HG03066 (cell line): ENCODE measurements around the gene WRNIP1.
A peak's percentile ranks its signal among the peaks of the same experiment; 100 is the strongest.

Experiments
- ATAC-seq: cut with Tn5 transposase; IDR thresholded peaks from one replicate; pipeline ENCODE4 v1.9.1; 2021; ENCODE audit warnings: low read depth; ENCODE audit not compliant: unreplicated experiment

Gene WRNIP1

DNA sequence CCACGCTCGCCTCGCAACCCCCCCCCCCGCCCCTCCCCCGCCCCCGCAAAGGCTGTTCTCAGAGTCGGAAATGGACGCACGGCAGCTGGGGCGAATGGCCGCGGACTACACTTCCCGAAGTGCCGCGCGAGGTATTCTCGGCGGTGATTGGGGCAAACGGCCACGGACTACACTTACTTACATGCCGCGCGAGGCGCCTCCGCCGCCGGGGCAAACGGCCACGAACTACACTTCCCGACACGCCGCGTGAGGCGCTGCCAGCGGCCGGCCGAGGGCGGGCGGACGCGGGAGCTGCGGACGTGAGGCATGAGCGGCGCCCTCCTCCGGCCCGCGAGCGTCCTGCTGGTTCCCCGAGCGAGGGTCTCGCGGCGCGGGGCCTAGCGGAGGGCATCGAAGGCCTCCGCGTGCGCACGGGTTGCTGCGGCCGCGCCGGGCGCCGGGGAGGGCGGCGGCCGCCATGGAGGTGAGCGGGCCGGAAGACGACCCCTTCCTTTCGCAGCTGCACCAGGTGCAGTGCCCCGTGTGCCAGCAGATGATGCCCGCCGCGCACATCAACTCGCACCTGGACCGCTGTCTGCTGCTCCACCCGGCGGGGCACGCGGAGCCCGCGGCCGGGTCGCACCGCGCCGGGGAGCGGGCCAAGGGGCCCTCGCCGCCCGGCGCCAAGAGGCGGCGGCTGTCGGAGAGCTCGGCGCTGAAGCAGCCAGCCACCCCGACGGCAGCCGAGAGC lies at the start of gene WRNIP1:
Gene WRNIP1 (plus strand): TSS at position 228 of the 730 bp plus-strand sequence. CDS start 230 bp downstream, at position 458.
- peak; percentile 87 for ATAC-seq

DNA sequence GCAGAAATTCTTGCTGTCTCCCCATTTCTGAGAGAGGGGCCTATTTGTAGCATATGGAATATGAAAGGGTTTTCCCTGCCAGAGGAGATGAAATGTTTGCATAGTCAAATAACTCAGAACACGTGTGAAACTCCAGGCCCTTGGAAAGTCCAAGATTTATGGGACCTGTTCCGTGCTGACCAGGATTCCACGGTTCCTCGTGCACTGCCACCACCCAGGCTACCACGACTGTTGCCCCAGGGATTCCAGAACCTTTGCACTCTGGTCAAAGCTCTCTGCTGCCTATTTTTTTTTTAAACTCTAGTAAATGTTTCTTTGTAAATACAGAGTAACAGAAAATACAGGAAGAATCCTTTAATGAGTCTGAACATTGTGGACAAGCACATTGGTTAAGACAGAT lies 49.5 kb upstream of the WRNIP1 start:
- no peak for ATAC-seq

GRCh38 chr6:2716936-2717700 lies 48.1 kb upstream of the WRNIP1 start:
- no peak for ATAC-seq

DNA sequence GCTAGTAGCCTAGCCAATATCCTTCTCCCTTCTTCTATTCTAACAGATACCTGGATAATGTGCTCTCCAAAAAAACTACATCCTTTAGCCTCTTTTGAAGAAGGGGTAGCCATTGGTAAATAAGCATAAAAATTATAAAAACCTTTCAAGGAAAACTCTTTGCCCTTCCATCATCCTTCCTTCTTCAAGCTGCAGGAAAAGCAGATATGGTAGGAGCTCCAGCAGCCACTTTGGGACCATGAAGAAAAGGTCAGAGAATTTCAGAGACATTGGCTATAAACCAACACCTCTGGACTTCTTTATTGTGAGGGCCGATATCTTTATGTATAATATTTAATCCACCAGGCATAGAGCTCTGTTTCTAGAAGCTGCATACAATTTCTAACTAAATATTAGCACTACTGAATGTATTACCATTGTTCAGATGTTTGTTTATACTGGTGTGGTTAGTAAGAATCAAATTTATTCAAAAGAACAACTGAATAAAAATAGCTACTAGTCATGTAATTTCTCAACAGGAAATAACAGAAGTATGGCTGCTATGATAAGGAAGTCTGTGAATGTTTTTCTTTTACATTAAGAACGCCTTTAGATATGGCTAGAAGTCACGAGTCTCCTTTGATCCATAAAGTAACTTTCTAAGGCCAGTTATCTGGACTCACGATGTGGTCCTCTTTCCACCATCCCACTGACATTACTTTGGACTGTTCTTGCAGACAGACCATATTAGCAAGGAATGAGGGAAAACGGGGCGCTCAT lies 46.7 kb upstream of the WRNIP1 start:
- ATAC-seq, result no peak

DNA sequence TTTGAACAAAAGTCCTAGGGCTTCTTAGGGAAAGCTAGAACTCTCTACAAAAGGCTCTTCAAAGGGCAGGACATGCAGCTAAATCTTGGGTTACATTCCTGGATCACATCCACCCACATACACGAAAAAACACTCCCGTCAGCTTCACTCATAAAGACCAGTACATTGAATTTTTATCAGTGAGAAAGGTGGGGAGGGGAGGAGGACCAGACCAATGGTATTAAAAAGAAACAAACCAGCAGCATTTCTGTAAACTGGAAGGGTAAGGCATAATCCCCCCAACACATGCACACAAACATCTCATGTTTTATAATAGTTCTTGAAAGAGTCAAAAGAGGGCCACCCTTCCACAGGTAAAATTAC lies 46.1 kb upstream of the WRNIP1 start:
- no peak for ATAC-seq

GRCh38 chr6:2721219-2721618 lies 44.0 kb upstream of the WRNIP1 start:
- ATAC-seq, result no peak

GRCh38 chr6:2725364-2725988 lies 39.7 kb upstream of the WRNIP1 start:
- ATAC-seq, result no peak

- peak; percentile 60 for ATAC-seq
Measured at GRCh38 chr6:2725999-2726567, 39.1 kb upstream of the WRNIP1 start.

DNA sequence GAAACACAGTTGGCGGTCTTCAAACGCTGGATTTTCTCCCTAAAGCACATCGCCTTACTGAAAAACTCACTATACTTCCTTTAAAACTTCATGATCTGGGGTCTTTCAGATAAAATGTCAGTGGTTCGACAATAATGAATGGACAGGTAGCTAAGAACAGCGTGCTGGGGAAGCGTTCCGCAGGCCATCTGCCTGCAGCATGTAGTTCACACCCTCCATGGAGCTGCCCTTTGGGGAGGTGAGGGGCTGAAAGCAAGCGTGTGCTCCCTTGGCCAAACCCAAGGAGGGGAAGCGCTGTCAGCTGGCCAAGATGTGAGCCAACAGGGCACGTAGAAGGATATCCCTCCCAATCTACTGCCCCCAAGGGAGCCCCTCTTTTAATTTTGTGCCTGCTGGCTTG lies 35.3 kb upstream of the WRNIP1 start:
- ATAC-seq, result no peak

DNA sequence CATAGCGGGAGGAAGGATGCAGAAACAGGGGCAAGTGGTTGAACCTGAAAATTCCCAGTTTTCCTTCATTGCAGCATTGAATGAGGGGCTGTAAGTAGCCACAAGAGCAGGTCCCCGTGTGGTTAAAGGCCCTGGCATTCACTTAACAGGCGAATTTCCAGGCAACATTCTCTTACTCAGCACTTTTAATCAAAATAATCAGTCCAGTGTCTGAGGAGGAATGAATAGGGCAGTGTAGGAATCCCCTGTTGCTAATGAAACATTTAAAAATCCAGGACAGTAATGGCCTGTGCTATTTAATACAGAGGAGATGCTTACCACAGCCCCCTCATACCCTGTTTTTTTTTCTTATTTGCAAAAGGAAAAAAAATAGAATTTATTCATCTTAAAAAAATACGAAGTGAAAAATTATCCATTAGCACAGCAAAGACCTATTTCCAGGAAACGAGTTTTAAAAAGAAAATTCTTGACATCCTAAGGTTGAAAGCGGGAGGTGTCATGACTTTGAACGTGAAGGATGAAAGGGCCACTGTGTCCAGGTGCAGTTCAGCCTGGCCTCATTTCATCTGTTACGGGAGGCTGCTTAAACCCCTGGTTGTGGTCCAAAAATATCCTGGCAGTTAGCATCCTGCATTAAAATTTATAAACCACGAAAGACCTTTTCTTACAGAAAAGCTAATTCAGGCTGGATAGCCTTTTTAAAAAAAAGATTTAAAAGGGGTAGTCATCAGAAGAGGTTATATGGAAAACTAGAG lies 34.7 kb upstream of the WRNIP1 start:
- no peak for ATAC-seq

GRCh38 chr6:2731281-2731909 lies 33.8 kb upstream of the WRNIP1 start:
- no peak for ATAC-seq

GRCh38 chr6:2732503-2733089 lies 32.6 kb upstream of the WRNIP1 start:
- no peak for ATAC-seq

- peak; percentile 87 for ATAC-seq
Measured at GRCh38 chr6:2733324-2733723, 31.9 kb upstream of the WRNIP1 start.

DNA sequence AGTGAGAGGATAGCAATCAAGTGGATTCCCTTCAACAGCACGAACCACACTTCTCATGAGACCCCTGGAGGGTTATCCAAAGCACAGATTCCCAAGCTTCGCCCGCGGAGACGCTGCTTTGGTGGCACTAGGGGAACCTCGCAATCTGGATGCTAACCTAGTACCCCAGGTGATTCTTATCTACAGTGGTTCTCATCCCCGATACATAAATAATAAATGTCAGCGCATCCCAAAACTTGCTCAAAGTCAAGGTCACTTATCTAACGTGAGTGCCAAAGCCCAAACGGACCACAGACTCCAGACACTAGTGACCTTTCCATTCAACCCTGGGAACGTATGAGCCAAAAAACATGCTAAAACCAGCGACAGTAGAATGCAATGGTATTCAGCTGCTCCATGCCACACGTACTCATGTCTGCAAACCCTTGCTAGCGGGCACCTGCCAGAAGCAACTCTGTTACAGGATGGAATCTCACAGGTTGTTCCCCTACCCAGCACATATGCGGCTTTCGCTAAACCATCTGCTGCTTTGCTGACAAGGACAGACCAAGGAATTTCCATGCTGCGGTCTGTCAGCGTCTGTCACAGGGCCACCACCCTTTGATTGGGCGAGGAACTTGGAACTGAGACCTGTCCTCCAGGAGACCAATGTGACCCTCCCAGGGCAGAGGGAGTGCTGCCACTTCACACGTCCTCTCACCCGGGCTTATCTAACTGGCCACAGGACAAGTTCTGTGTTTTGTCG lies 31.3 kb upstream of the WRNIP1 start:
- no peak for ATAC-seq

GRCh38 chr6:2734488-2735166 lies 30.6 kb upstream of the WRNIP1 start:
- no peak for ATAC-seq

DNA sequence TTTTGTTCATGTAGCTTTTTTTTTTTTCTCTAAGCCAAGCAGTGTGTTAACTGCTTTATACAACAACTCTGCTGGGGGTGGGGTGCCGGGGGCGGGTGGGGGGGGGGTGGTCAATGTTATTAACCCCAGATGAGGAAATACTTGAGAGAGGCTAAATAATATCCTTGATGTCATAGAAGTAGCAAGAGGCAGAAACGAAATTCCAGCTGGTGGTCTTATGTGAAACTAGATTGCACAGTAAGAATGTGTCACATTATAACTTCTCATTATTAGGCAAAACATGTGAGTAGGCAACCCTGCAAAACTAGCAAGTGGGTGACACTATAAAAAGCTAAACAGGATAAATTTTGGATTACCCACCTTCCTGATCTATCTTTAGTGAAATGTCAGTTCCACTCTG lies 27.3 kb upstream of the WRNIP1 start:
- ATAC-seq, result no peak

- ATAC-seq, result no peak
Measured at GRCh38 chr6:2738373-2738979, 26.7 kb upstream of the WRNIP1 start.
